ENCODE data around the gene BCAT1. TPM values are rescaled to one million over a fixed set of nuclear protein-coding genes. Genes with fewer than 3 reads are reported as not detected.
A peak's percentile ranks its signal among the peaks of the same experiment; 100 is the strongest.

Gene BCAT1
- polyA plus RNA-seq, 3 donors from 2014 or later = 0.10 to 0.20 TPM; not detected in 1

- Mint-ChIP-seq H3K4me3 (no peak overlapping the region), H3K36me3 (no peaks in the 10 kb centered on the region), H3K27ac (no peak overlapping the region), H3K4me1 (peaks cover 4 to 7% of the 10 kb centered on the region in 2 donors), H3K27me3 (ENCODE audit: low read depth in 3 of 3) (peaks cover 0 to 2% (median 0%) of the 10 kb centered on the region in 3 donors), H3K9me3 (peaks cover 0 to 3% (median 0%) of the 10 kb centered on the region in 6 donors)
- DNase-seq = no peak
These were observed 140.2 kb downstream of the BCAT1 start for GRCh38 chr12:24808651-24809050.

DNA sequence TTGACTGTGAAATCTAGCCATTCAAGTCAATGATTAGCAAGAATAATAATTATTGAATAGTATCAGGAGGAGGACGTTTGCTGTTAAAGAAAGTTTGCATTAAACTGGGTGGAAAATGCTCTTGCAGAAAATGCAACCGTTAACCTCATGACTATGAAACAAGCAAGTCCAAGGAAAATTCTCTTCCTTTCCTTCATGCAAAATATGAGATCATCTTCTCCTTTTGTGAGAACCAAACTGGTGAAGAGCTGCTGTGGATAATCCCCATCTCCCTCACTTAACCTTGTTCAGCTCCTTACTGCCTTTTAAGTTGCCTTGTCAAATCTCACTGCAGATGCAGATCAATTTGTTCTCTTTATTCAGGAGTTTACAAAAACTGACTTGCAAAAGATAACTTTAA is 142.5 kb downstream of the BCAT1 start:
- H3K36me3 Mint-ChIP-seq = no peaks in the 10 kb centered on the region
- DNase-seq = no peak
- peaks cover 0 to 2% (median 0%) of the 10 kb centered on the region in 3 donors for H3K27me3 Mint-ChIP-seq (ENCODE audit: low read depth in 3 of 3)
- H3K4me1 Mint-ChIP-seq = peaks cover 15 to 18% of the 10 kb centered on the region in 2 donors
- H3K4me3 Mint-ChIP-seq = no peak overlapping the region
- peaks cover 0 to 3% (median 0%) of the 10 kb centered on the region in 6 donors for H3K9me3 Mint-ChIP-seq
- no peak overlapping the region for H3K27ac Mint-ChIP-seq

DNA sequence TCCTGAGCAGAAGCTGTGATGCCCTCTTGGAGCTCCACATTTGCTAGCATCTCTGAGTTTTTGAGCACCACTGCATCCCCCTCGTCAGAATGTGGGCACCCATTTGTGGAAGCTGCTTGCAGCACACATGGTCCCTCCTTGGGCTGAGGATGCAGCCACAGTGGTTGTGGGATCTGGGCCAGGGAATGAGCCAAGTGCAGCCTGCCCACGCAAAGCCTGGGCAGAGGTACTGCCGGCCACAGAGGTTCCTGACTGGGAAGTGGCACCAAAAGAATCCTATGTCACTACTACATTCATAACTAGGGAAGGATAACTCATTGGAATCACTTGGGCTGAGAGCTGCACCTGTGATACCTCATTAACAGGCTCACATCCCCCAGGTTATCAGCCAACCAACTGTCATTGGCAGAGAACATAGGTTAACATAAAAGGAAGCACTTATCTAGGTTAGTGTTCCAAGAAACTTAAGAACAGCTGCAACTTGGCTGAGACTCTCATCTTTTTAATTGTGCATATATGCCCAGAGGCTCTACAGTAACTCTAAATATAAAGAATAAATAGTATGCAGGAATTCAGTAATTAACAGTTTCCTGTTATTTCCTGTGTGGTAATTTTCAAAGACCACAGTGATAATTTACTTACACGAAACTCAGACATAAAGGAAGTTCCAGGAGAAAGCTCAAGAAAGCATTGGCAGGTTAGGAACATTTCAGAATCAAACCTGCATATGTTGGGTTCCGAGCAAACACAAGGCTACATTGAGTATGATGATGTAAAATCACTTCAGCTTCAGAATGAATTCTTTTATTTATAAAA is 145.3 kb downstream of the BCAT1 start:
- Mint-ChIP-seq H3K27me3 (ENCODE audit: low read depth in 3 of 3) (peaks cover 0 to 2% (median 0%) of the 10 kb centered on the region in 3 donors), H3K4me1 (peaks cover 15 to 18% of the 10 kb centered on the region in 2 donors), H3K27ac (peak overlapping the region in 2 of 6 donors; percentile 3 to 31), H3K9me3 (no peaks in the 10 kb centered on the region), H3K36me3 (peaks cover 0 to 4% (median 0%) of the 10 kb centered on the region in 3 donors), H3K4me3 (peak overlapping the region in 3 of 5 donors; percentile 15 to 62 (median 45))
- no peak for DNase-seq

GRCh38 chr12:24798335-24798734 is 150.6 kb downstream of the BCAT1 start:
- peaks cover 21 to 27% of the 10 kb centered on the region in 2 donors for H3K4me1 Mint-ChIP-seq
- H3K4me3 Mint-ChIP-seq = no peak overlapping the region
- no peak for DNase-seq
- peaks cover 0 to 2% (median 0%) of the 10 kb centered on the region in 3 donors for H3K27me3 Mint-ChIP-seq (ENCODE audit: low read depth in 3 of 3)
- H3K36me3 Mint-ChIP-seq = peaks cover 0 to 4% (median 0%) of the 10 kb centered on the region in 3 donors
- no peaks in the 10 kb centered on the region for H3K9me3 Mint-ChIP-seq
- no peak overlapping the region for H3K27ac Mint-ChIP-seq

- Mint-ChIP-seq H3K4me1 (peaks cover 16 to 22% of the 10 kb centered on the region in 2 donors), H3K36me3 (peaks cover 0 to 4% (median 0%) of the 10 kb centered on the region in 3 donors)
These were observed 151.0 kb downstream of the BCAT1 start for GRCh38 chr12:24797901-24798300.

DNA sequence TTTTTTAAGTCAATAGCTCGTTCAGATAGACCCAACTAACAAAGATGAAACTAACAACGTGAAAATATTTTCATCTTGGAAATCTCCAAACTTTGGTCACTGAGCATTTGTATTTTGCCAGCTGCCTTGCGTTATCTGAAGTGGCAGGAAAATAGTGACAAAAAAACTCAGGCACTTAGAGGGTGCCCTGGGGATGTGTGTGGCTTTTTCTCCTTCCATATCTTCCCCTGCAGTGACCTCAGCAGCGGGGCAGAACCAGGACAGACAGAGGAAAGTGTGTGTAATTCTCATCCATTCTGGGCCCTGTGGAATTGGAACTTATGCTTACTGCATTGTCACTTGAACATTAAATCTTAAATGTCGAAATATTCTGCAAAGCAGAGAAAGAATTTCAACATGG is 152.0 kb downstream of the BCAT1 start:
- DNase-seq = no peak
- no peak overlapping the region for H3K27ac Mint-ChIP-seq
- H3K27me3 Mint-ChIP-seq (ENCODE audit: low read depth in 3 of 3) = peaks cover 0 to 3% (median 0%) of the 10 kb centered on the region in 3 donors
- peaks cover 14 to 22% of the 10 kb centered on the region in 2 donors for H3K4me1 Mint-ChIP-seq
- peaks cover 0 to 4% (median 0%) of the 10 kb centered on the region in 3 donors for H3K36me3 Mint-ChIP-seq
- H3K4me3 Mint-ChIP-seq = peak overlapping the region in 2 of 5 donors; percentile 12 to 53
- H3K9me3 Mint-ChIP-seq = no peaks in the 10 kb centered on the region

More at GRCh38 chr12:24797901-24798300, 151.0 kb downstream of the BCAT1 start:
- Mint-ChIP-seq H3K27ac (no peak overlapping the region), H3K9me3 (no peaks in the 10 kb centered on the region), H3K27me3 (ENCODE audit: low read depth in 3 of 3) (peaks cover 0 to 3% (median 0%) of the 10 kb centered on the region in 3 donors), H3K4me3 (no peak overlapping the region)
- DNase-seq = no peak

GRCh38 chr12:24795699-24796347 is 153.1 kb downstream of the BCAT1 start:
- H3K9me3 Mint-ChIP-seq = no peaks in the 10 kb centered on the region
- peak; percentile 14 to 28 (median 19) for DNase-seq
- H3K4me1 Mint-ChIP-seq = peaks cover 18 to 27% of the 10 kb centered on the region in 2 donors

GRCh38 chr12:24791622-24792021 is 157.3 kb downstream of the BCAT1 start:
- Mint-ChIP-seq H3K9me3 (no peaks in the 10 kb centered on the region), H3K27ac (peak overlapping the region in 1 of 6 donors; percentile 22), H3K4me1 (peaks cover 18 to 27% of the 10 kb centered on the region in 2 donors), H3K27me3 (ENCODE audit: low read depth in 3 of 3) (peaks cover 0 to 8% (median 0%) of the 10 kb centered on the region in 3 donors), H3K4me3 (no peak overlapping the region), H3K36me3 (no peaks in the 10 kb centered on the region)
- DNase-seq = no peak

More at GRCh38 chr12:24795699-24796347, 153.1 kb downstream of the BCAT1 start:
- Mint-ChIP-seq H3K27ac (peak overlapping the region; percentile 2 to 77 (median 68)), H3K36me3 (peaks cover 0 to 4% (median 0%) of the 10 kb centered on the region in 3 donors), H3K4me3 (peak overlapping the region; percentile 82 to 86 (median 84)), H3K27me3 (ENCODE audit: low read depth in 3 of 3) (peaks cover 0 to 3% (median 0%) of the 10 kb centered on the region in 3 donors)

- no peaks in the 10 kb centered on the region for H3K36me3 Mint-ChIP-seq
- no peak for DNase-seq
- H3K4me3 Mint-ChIP-seq = no peak overlapping the region
- H3K9me3 Mint-ChIP-seq = no peaks in the 10 kb centered on the region
- H3K4me1 Mint-ChIP-seq = peaks cover 4 to 9% of the 10 kb centered on the region in 2 donors
- H3K27ac Mint-ChIP-seq = no peak overlapping the region
- peaks cover 0 to 6% (median 0%) of the 10 kb centered on the region in 3 donors for H3K27me3 Mint-ChIP-seq (ENCODE audit: low read depth in 3 of 3)
These were observed 160.0 kb downstream of the BCAT1 start for GRCh38 chr12:24788886-24789285.

GRCh38 chr12:24780697-24781368 is 168.1 kb downstream of the BCAT1 start:
- Mint-ChIP-seq H3K27me3 (ENCODE audit: low read depth in 3 of 3) (peaks cover 0 to 4% (median 0%) of the 10 kb centered on the region in 3 donors), H3K4me1 (no peaks in the 10 kb centered on the region), H3K27ac (no peak overlapping the region), H3K4me3 (no peak overlapping the region), H3K36me3 (no peaks in the 10 kb centered on the region), H3K9me3 (no peaks in the 10 kb centered on the region)
- no peak for DNase-seq

GRCh38 chr12:24778486-24779304 is 170.2 kb downstream of the BCAT1 start:
- H3K27ac Mint-ChIP-seq = no peak overlapping the region

DNA sequence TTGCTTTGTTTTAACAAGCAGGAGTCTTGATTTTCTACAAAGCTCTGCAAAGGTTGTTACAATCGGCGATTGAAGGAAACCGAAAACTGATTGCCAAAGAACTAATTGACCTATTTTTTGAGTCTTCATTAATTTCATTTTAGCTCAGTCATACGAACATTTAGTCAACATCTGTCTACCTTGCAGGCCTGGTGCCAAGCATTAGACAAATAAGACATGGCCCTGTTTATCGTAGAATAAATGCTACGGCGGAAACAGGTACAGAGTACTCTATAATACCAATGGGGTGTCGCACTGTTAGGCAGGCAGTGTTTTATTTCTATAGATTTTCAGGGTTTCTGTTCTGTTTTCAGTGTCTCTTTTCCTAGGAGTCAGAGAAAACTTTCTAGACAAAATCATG is 171.5 kb downstream of the BCAT1 start:
- H3K27ac Mint-ChIP-seq = no peak overlapping the region
- H3K9me3 Mint-ChIP-seq = no peaks in the 10 kb centered on the region
- H3K4me3 Mint-ChIP-seq = no peak overlapping the region
- no peaks in the 10 kb centered on the region for H3K36me3 Mint-ChIP-seq
- H3K27me3 Mint-ChIP-seq (ENCODE audit: low read depth in 3 of 3) = peaks cover 0 to 4% (median 0%) of the 10 kb centered on the region in 3 donors
- no peaks in the 10 kb centered on the region for H3K4me1 Mint-ChIP-seq
- no peak for DNase-seq

More at GRCh38 chr12:24778486-24779304, 170.2 kb downstream of the BCAT1 start:
- no peak for DNase-seq
- no peaks in the 10 kb centered on the region for H3K9me3 Mint-ChIP-seq
- no peak overlapping the region for H3K4me3 Mint-ChIP-seq
- H3K36me3 Mint-ChIP-seq = no peaks in the 10 kb centered on the region
- no peaks in the 10 kb centered on the region for H3K4me1 Mint-ChIP-seq
- peaks cover 0 to 4% (median 0%) of the 10 kb centered on the region in 3 donors for H3K27me3 Mint-ChIP-seq (ENCODE audit: low read depth in 3 of 3)

DNA sequence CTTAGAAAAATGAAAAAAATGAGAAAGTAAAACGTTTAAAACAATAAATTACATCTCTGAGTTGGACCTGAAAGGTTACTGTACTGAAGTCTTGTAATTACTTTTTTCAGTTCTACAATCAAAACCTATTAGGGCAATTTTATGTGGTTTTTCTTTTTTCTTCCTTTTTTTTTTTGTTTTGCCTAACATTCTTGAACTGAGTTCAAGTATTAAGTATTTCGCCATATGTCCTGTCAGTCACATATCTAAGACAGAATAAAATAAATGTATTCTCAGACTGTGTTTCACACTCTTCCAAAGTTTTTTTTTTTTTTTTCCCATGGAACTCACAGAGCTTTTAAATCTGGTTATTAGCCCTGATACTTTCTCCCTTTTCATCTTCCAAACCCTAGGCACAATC is 172.0 kb downstream of the BCAT1 start:
- no peaks in the 10 kb centered on the region for H3K9me3 Mint-ChIP-seq
- no peaks in the 10 kb centered on the region for H3K36me3 Mint-ChIP-seq
- no peak for DNase-seq
- no peaks in the 10 kb centered on the region for H3K4me1 Mint-ChIP-seq
- H3K27me3 Mint-ChIP-seq (ENCODE audit: low read depth in 3 of 3) = peaks cover 0 to 3% (median 1%) of the 10 kb centered on the region in 3 donors
- H3K4me3 Mint-ChIP-seq = no peak overlapping the region
- no peak overlapping the region for H3K27ac Mint-ChIP-seq

Data from immature natural killer cell (primary cell).